Trophoblast cell (in vitro differentiated cells and primary cell): ENCODE results near the gene DLGAP1.
A peak's percentile ranks its signal among the peaks of the same experiment; 100 is the strongest.

Experiments used
- DNase-seq, 2 donors: peaks; one replicate each; pipeline ENCODE4 v3.0.0-alpha.2; 2016
- H2AFZ ChIP-seq: 2 replicates; pipeline ENCODE4 v1.6.1; 2013; ENCODE audit warnings: low read length, moderate library complexity, mild to moderate bottlenecking; ENCODE audit not compliant: insufficient read depth, poor library complexity
- H2AK5ac ChIP-seq: 2 replicates; pipeline ENCODE4 v1.6.1; 2013; ENCODE audit warnings: mild to moderate bottlenecking, low read length
- H2BK120ac ChIP-seq: 2 replicates; pipeline ENCODE4 v1.6.1; 2013; ENCODE audit warnings: low read length, mild to moderate bottlenecking, moderate library complexity; ENCODE audit not compliant: insufficient read depth, poor library complexity
- H2BK12ac ChIP-seq: 2 replicates; pipeline ENCODE4 v1.6.1; 2013; ENCODE audit warnings: mild to moderate bottlenecking, low read length, moderate library complexity
- H2BK5ac ChIP-seq: 2 replicates; pipeline ENCODE4 v1.6.1; 2013; ENCODE audit warnings: low read length, low read depth, moderate library complexity, mild to moderate bottlenecking; ENCODE audit not compliant: poor library complexity
- H3K14ac ChIP-seq: 2 replicates; pipeline ENCODE4 v1.6.1; 2013; ENCODE audit warnings: mild to moderate bottlenecking, low read length
- H3K18ac ChIP-seq: 2 replicates; pipeline ENCODE4 v1.6.1; 2013; ENCODE audit warnings: mild to moderate bottlenecking, low read length
- H3K23ac ChIP-seq: 2 replicates; pipeline ENCODE4 v1.6.1; 2013; ENCODE audit warnings: low read length
- H3K27ac ChIP-seq: 2 replicates; pipeline ENCODE4 v1.5.1; 2013; ENCODE audit warnings: low read depth, mild to moderate bottlenecking, inconsistent platforms, low read length, moderate library complexity
- H3K27me3 ChIP-seq: 2 replicates; pipeline ENCODE4 v1.6.1; 2013; ENCODE audit warnings: inconsistent platforms, mild to moderate bottlenecking, low read length, moderate library complexity; ENCODE audit not compliant: insufficient read depth
- H3K36me3 ChIP-seq, 2 experiments: 1 replicate in 1 of 2; 2 replicates in 1 of 2; pipeline ENCODE4 v1.6.1; 2013; ENCODE audit warnings: low read length in 2 of 2, mild to moderate bottlenecking in 2 of 2, moderate library complexity in 1 of 2; ENCODE audit not compliant: insufficient read depth in 2 of 2, control insufficient read depth in 1 of 2
- H3K4ac ChIP-seq: 2 replicates; pipeline ENCODE4 v1.6.1; 2013; ENCODE audit warnings: low read depth, mild to moderate bottlenecking, low read length, moderate library complexity
- H3K4me1 ChIP-seq, 2 experiments: 1 replicate in 1 of 2; 2 replicates in 1 of 2; pipeline ENCODE4 v1.6.1; 2013; ENCODE audit warnings: low read length in 2 of 2, mild to moderate bottlenecking in 2 of 2, moderate library complexity in 1 of 2; ENCODE audit not compliant: insufficient read depth in 2 of 2, control insufficient read depth in 1 of 2
- H3K4me2 ChIP-seq: 2 replicates; pipeline ENCODE4 v1.6.1; 2013; ENCODE audit warnings: inconsistent platforms, mild to moderate bottlenecking, low read length, moderate library complexity
- H3K4me3 ChIP-seq: 2 replicates; pipeline ENCODE4 v1.5.1; 2013; ENCODE audit warnings: mild to moderate bottlenecking, low read depth, low read length, inconsistent platforms
- H3K79me1 ChIP-seq: one replicate; pipeline ENCODE4 v1.6.1; 2013; ENCODE audit warnings: low read length
- H3K79me2 ChIP-seq: 2 replicates; pipeline ENCODE4 v1.6.1; 2013; ENCODE audit warnings: low read length, mild to moderate bottlenecking; ENCODE audit not compliant: control insufficient read depth, insufficient read depth, poor library complexity
- H3K9ac ChIP-seq: 2 replicates; pipeline ENCODE4 v1.6.1; 2013; ENCODE audit warnings: mild to moderate bottlenecking, low read length
- H3K9me3 ChIP-seq: 2 replicates; pipeline ENCODE4 v1.6.1; 2013; ENCODE audit warnings: low read depth, mild to moderate bottlenecking, control low read depth, inconsistent platforms, low read length; ENCODE audit not compliant: insufficient read depth
- H4K12ac ChIP-seq: 2 replicates; pipeline ENCODE4 v1.6.1; 2013; ENCODE audit warnings: low read depth, mild to moderate bottlenecking, low read length, moderate library complexity
- H4K8ac ChIP-seq: 2 replicates; pipeline ENCODE4 v1.6.1; 2013; ENCODE audit warnings: low read depth, mild to moderate bottlenecking, low read length, moderate library complexity
- H4K91ac ChIP-seq: one replicate; pipeline ENCODE4 v1.6.1; 2013; ENCODE audit warnings: low read depth, mild to moderate bottlenecking, low read length, moderate library complexity
- WGBS: extraction: QIAGEN DNeasy Blood & Tissue Kit; methylation state at CpG from one replicate; pipeline ENCODE4 v1.1.7; 2013; ENCODE audit warnings: missing lambda C conversion rate; ENCODE audit not compliant: insufficient read length, insufficient coverage; ENCODE audit errors: extremely low coverage; 5-methylcytosine and 5-hydroxymethylcytosine counted together

DLGAP1 gene

GRCh38 chr18:3619746-3620145, 835.4 kb downstream of the DLGAP1 start:
- peak overlapping the region; percentile 37 for H2BK120ac ChIP-seq
- H2BK5ac ChIP-seq = no peak overlapping the region
- H3K4ac ChIP-seq = no peak overlapping the region
- H3K9me3 ChIP-seq = no peaks in the 10 kb centered on the region
- peak overlapping the region; percentile 68 for H2BK12ac ChIP-seq
- H3K79me1 ChIP-seq = peaks cover 28% of the 10 kb centered on the region
- H3K4me3 ChIP-seq = no peak overlapping the region
- peak overlapping the region; percentile 57 for H4K91ac ChIP-seq
- DNase-seq = no peak
- no peak overlapping the region for H2AFZ ChIP-seq
- WGBS = no CpG with 5 or more reads among the region's 4 CpGs
- H3K14ac ChIP-seq = no peak overlapping the region
- H3K4me2 ChIP-seq = no peak overlapping the region
- no peaks in the 10 kb centered on the region for H3K27me3 ChIP-seq
- H4K8ac ChIP-seq = peak overlapping the region; percentile 9
- no peak overlapping the region for H3K27ac ChIP-seq
- H2AK5ac ChIP-seq = peak overlapping the region; percentile 52
- H3K79me2 ChIP-seq = no peaks in the 10 kb centered on the region
- H3K9ac ChIP-seq = no peak overlapping the region
- H4K12ac ChIP-seq = no peak overlapping the region
- peaks cover 8 to 12% of the 10 kb centered on the region in 2 experiments for H3K4me1 ChIP-seq
- H3K23ac ChIP-seq = no peak overlapping the region
- H3K18ac ChIP-seq = no peak overlapping the region
- H3K36me3 ChIP-seq = no peaks in the 10 kb centered on the region

GRCh38 chr18:3619222-3619621, 835.9 kb downstream of the DLGAP1 start:
- Histone ChIP-seq H2AK5ac (peak overlapping the region; percentile 35), H3K4me2 (no peak overlapping the region), H3K14ac (peak overlapping the region; percentile 35), H3K18ac (no peak overlapping the region), H4K12ac (no peak overlapping the region), H3K9ac (no peak overlapping the region), H3K36me3 (no peaks in the 10 kb centered on the region), H3K4me3 (no peak overlapping the region), H3K27ac (no peak overlapping the region), H4K91ac (no peak overlapping the region), H3K23ac (no peak overlapping the region), H3K4ac (no peak overlapping the region), H3K27me3 (no peaks in the 10 kb centered on the region), H2BK120ac (no peak overlapping the region), H2AFZ (no peak overlapping the region), H3K9me3 (no peaks in the 10 kb centered on the region), H3K79me2 (no peaks in the 10 kb centered on the region), H3K79me1 (peaks cover 27% of the 10 kb centered on the region), H4K8ac (no peak overlapping the region), H3K4me1 (peaks cover 8 to 12% of the 10 kb centered on the region in 2 experiments), H2BK12ac (peak overlapping the region; percentile 32), H2BK5ac (no peak overlapping the region)
- no CpG with 5 or more reads among the region's 3 CpGs for WGBS
- DNase-seq = no peak

DNA sequence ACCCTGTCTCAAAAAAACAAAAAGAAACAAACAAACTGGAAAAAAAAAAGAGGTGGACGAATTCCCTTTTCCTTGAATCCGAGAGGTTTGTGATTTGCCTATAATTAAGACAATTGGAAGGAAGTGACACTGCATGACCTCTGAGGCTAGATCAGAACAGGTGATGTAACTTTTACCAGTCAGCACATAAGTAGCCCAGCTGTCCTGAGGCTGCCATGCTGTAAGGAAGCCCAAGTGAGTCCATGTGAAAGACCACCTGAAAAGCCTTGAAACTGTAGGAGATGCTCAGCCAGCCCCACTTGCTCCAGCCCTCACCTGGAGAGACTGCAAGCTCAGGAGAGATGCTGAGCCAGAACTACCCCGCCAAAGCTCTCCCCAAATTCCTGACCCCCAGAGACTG, 838.4 kb downstream of the DLGAP1 start:
- no peaks in the 10 kb centered on the region for H3K9me3 ChIP-seq
- H3K4me3 ChIP-seq = no peak overlapping the region
- H4K91ac ChIP-seq = no peak overlapping the region
- H3K79me2 ChIP-seq = no peaks in the 10 kb centered on the region
- H2BK5ac ChIP-seq = no peak overlapping the region
- no peak overlapping the region for H2BK120ac ChIP-seq
- H3K9ac ChIP-seq = no peak overlapping the region
- no peak overlapping the region for H4K12ac ChIP-seq
- H3K79me1 ChIP-seq = peaks cover 15% of the 10 kb centered on the region
- H3K36me3 ChIP-seq = no peaks in the 10 kb centered on the region
- H4K8ac ChIP-seq = no peak overlapping the region
- no peak overlapping the region for H2BK12ac ChIP-seq
- no peak overlapping the region for H2AK5ac ChIP-seq
- no CpG with 5 or more reads among the region's 3 CpGs for WGBS
- H3K4ac ChIP-seq = no peak overlapping the region
- H3K23ac ChIP-seq = no peak overlapping the region
- H3K18ac ChIP-seq = no peak overlapping the region
- H3K4me1 ChIP-seq = peaks cover 2 to 4% of the 10 kb centered on the region in 2 experiments
- no peak overlapping the region for H3K14ac ChIP-seq
- no peak overlapping the region for H3K4me2 ChIP-seq
- no peaks in the 10 kb centered on the region for H3K27me3 ChIP-seq
- no peak for DNase-seq
- H3K27ac ChIP-seq = no peak overlapping the region
- no peak overlapping the region for H2AFZ ChIP-seq

DNA sequence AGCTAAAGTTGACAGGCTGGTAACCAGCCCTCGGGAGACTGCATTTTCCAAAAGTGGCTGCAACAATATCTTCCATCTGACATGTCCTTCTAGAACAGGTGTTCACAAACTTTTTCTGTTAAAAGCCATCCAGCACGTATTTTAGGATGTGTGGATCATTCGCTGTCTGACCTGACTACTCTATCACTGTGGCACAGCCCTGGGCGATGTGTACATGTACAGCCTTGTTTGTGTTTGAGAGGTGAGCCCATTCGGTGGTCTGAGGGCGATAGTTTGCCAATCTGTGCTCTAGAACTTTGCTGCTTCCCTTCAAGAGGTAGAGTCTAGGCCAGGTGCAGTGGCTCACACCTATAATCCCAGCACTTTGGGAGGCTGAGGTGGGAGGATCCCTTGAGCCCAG, 839.0 kb downstream of the DLGAP1 start:
- H2BK12ac ChIP-seq = no peak overlapping the region
- H3K36me3 ChIP-seq = no peaks in the 10 kb centered on the region

More for the DNA sequence above, 839.0 kb downstream of the DLGAP1 start:
- Histone ChIP-seq H3K79me1 (peaks cover 11% of the 10 kb centered on the region), H3K23ac (no peak overlapping the region), H2BK5ac (no peak overlapping the region), H4K12ac (no peak overlapping the region), H3K9ac (no peak overlapping the region), H3K4me2 (no peak overlapping the region), H4K91ac (no peak overlapping the region), H3K4me1 (peaks cover 2 to 3% of the 10 kb centered on the region in 2 experiments), H2BK120ac (no peak overlapping the region), H2AK5ac (peak overlapping the region; percentile 49), H3K14ac (no peak overlapping the region), H3K27ac (no peak overlapping the region), H3K79me2 (no peaks in the 10 kb centered on the region), H3K4ac (no peak overlapping the region), H3K27me3 (no peaks in the 10 kb centered on the region), H3K18ac (no peak overlapping the region), H4K8ac (no peak overlapping the region), H3K9me3 (no peaks in the 10 kb centered on the region), H3K4me3 (no peak overlapping the region), H2AFZ (no peak overlapping the region)
- no peak for DNase-seq
- no CpG with 5 or more reads among the region's 6 CpGs for WGBS
